IMR-90 (cell line): ENCODE measurements around the gene NKX1-1. TPM values are rescaled to one million over a fixed set of nuclear protein-coding genes. Genes with fewer than 3 reads are reported as not detected.

ENCODE experiments used
- ATAC-seq: fragments of 200-7000 bp; cut with Tn5 transposase; 2 replicates; pipeline ENCODE4 v1.9.1; 2020; ENCODE audit warnings: low read depth, mild to moderate bottlenecking, moderate library complexity
- BruUV-seq: library from RNA; stranded (reverse); fragments of 400-500 nt; replicated peaks from 2 replicates; lab custom pipeline; 2021; lab: Mats Ljungman, UMichigan
- CTCF ChIA-PET: fragments of 300-600 bp; formaldehyde crosslinking; extraction: SDS; loops from one replicate; lab custom pipeline; 2021; ENCODE audit warnings: antibody characterized with exemption; lab: Yijun Ruan, JAX
- POLR2A ChIA-PET: fragments of 300-600 bp; sonication (Branson Sonifier 250); formaldehyde crosslinking; loops from one replicate; lab custom pipeline; 2022; ENCODE audit warnings: antibody characterized with exemption; ENCODE audit not compliant: unreplicated experiment; lab: Charles Lee
- DNase-seq: peaks from one replicate; pipeline ENCODE4 v3.0.0; 2013
- H2AFZ ChIP-seq: replicated peaks from 2 replicates; pipeline ENCODE3; 2013; ENCODE audit warnings: low read length, mild to moderate bottlenecking; ENCODE audit not compliant: poor library complexity
- H2AK5ac ChIP-seq: 2 replicates; pipeline ENCODE4 v1.6.1; 2013; ENCODE audit warnings: low read depth, low read length, inconsistent platforms
- H2AK9ac ChIP-seq: replicated peaks from 2 replicates; pipeline ENCODE3; 2013; ENCODE audit warnings: mild to moderate bottlenecking, low read depth, low read length, moderate library complexity; ENCODE audit not compliant: poor library complexity
- H2BK120ac ChIP-seq: 2 replicates; pipeline ENCODE4 v1.6.1; 2013; ENCODE audit warnings: low read depth, low read length, inconsistent platforms
- H2BK15ac ChIP-seq: 3 replicates; pipeline ENCODE4 v1.6.1; 2013; ENCODE audit warnings: low read depth, low read length, inconsistent platforms
- H2BK20ac ChIP-seq: 2 replicates; pipeline ENCODE4 v1.6.1; 2013; ENCODE audit warnings: low read depth, mild to moderate bottlenecking, inconsistent platforms, low read length, moderate library complexity
- H2BK5ac ChIP-seq: 2 replicates; pipeline ENCODE4 v1.6.1; 2013; ENCODE audit warnings: mild to moderate bottlenecking, low read depth, low read length, inconsistent platforms; ENCODE audit not compliant: poor library complexity, severe bottlenecking
- H3K14ac ChIP-seq: replicated peaks from 2 replicates; pipeline ENCODE4 v1.6.1; 2013; ENCODE audit warnings: low read depth, low read length, inconsistent platforms
- H3K18ac ChIP-seq: 2 replicates; pipeline ENCODE4 v1.6.1; 2013; ENCODE audit warnings: low read depth, low read length, control low read depth
- H3K23ac ChIP-seq: 2 replicates; pipeline ENCODE4 v1.6.1; 2013; ENCODE audit warnings: low read depth, low read length, inconsistent platforms
- H3K27ac ChIP-seq: 2 replicates; pipeline ENCODE4 v1.5.1; 2013; ENCODE audit warnings: mild to moderate bottlenecking, control low read depth, low read length; ENCODE audit not compliant: insufficient read depth
- H3K27me3 ChIP-seq: 2 replicates; pipeline ENCODE4 v1.6.1; 2013; ENCODE audit warnings: low read length; ENCODE audit not compliant: control insufficient read depth, insufficient read depth
- H3K36me3 ChIP-seq: 2 replicates; pipeline ENCODE4 v1.6.1; 2013; ENCODE audit warnings: low read length, mixed read lengths; ENCODE audit not compliant: control insufficient read depth, insufficient read depth
- H3K4ac ChIP-seq: 2 replicates; pipeline ENCODE4 v1.6.1; 2013; ENCODE audit warnings: low read depth, low read length, inconsistent platforms
- H3K4me1 ChIP-seq: 2 replicates; pipeline ENCODE4 v1.6.1; 2013; ENCODE audit warnings: low read length, mixed read lengths; ENCODE audit not compliant: control insufficient read depth, insufficient read depth
- H3K4me2 ChIP-seq: 2 replicates; pipeline ENCODE4 v1.6.1; 2013; ENCODE audit warnings: low read depth, mild to moderate bottlenecking, control low read depth, low read length, moderate library complexity
- H3K4me3 ChIP-seq: 2 replicates; pipeline ENCODE4 v1.5.1; 2013; ENCODE audit warnings: low read depth, mild to moderate bottlenecking, control low read depth, low read length, moderate library complexity; ENCODE audit not compliant: insufficient read depth
- H3K56ac ChIP-seq: 2 replicates; pipeline ENCODE4 v1.6.1; 2013; ENCODE audit warnings: low read length, inconsistent platforms; ENCODE audit not compliant: insufficient read depth; ENCODE audit errors: extremely low read depth
- H3K79me1 ChIP-seq, 2 experiments: 2 replicates each; pipeline ENCODE4 v1.6.1; 2013; ENCODE audit warnings: low read length in 2 of 2, inconsistent platforms in 1 of 2, low read depth in 1 of 2
- H3K9ac ChIP-seq: 2 replicates; pipeline ENCODE4 v1.6.1; 2013; ENCODE audit warnings: low read depth, low read length, control low read depth
- H3K9me1 ChIP-seq: 2 replicates; pipeline ENCODE4 v1.6.1; 2013; ENCODE audit warnings: low read length, inconsistent platforms; ENCODE audit not compliant: insufficient read depth
- H3K9me3 ChIP-seq: 2 replicates; pipeline ENCODE4 v1.6.1; 2013; ENCODE audit warnings: low read length; ENCODE audit not compliant: control insufficient read depth, insufficient read depth
- H4K20me1 ChIP-seq: 2 replicates; pipeline ENCODE4 v1.6.1; 2013; ENCODE audit warnings: low read length, inconsistent platforms; ENCODE audit not compliant: insufficient read depth
- H4K5ac ChIP-seq: 2 replicates; pipeline ENCODE4 v1.6.1; 2013; ENCODE audit warnings: mild to moderate bottlenecking, low read depth, low read length, control low read depth
- H4K8ac ChIP-seq, 2 experiments: 2 replicates each; pipeline ENCODE4 v1.6.1; 2013; ENCODE audit warnings: low read depth in 2 of 2, low read length in 2 of 2, control low read depth in 1 of 2, inconsistent platforms in 1 of 2
- H4K91ac ChIP-seq: 2 replicates; pipeline ENCODE4 v1.6.1; 2013; ENCODE audit warnings: low read depth, low read length, inconsistent platforms; ENCODE audit not compliant: insufficient read depth
- CEBPB ChIP-seq: IDR thresholded peaks from 2 replicates; pipeline ENCODE4 v1.6.1; 2012; ENCODE audit warnings: low read depth, low read length, improper control_type of control experiment
- CHD1 ChIP-seq: IDR thresholded peaks from 2 replicates; pipeline ENCODE4 v1.6.1; 2012; ENCODE audit warnings: low read depth, low read length, improper control_type of control experiment
- CTCF ChIP-seq: conservative IDR thresholded peaks from 2 replicates; pipeline ENCODE4 v1.5.1; 2012; ENCODE audit warnings: mild to moderate bottlenecking, low read depth, low read length, improper control_type of control experiment
- ELK1 ChIP-seq: fragments of 150-350 bp; IDR thresholded peaks from 2 replicates; pipeline ENCODE4 v1.6.1; 2016; ENCODE audit warnings: low read depth, mild to moderate bottlenecking, low read length, moderate library complexity, borderline replicate concordance
- FOS ChIP-seq: fragments of 150-350 bp; IDR thresholded peaks from 2 replicates; pipeline ENCODE4 v1.6.1; 2016; ENCODE audit warnings: low read depth, low read length
- MAFK ChIP-seq: IDR thresholded peaks from 2 replicates; pipeline ENCODE4 v1.6.1; 2012; ENCODE audit warnings: low read depth, low read length, improper control_type of control experiment
- MAZ ChIP-seq: IDR thresholded peaks from 2 replicates; pipeline ENCODE4 v1.6.1; 2012; ENCODE audit warnings: low read depth, mild to moderate bottlenecking, low read length, improper control_type of control experiment, moderate library complexity, borderline replicate concordance
- MXI1 ChIP-seq: IDR thresholded peaks from 2 replicates; pipeline ENCODE4 v1.6.1; 2012; ENCODE audit warnings: low read depth, mild to moderate bottlenecking, low read length, moderate library complexity, borderline replicate concordance
- NFE2L2 ChIP-seq: fragments of 150-350 bp; IDR thresholded peaks from 2 replicates; pipeline ENCODE4 v1.6.1; 2016; ENCODE audit warnings: low read depth, mild to moderate bottlenecking, low read length
- POLR2A ChIP-seq: IDR thresholded peaks from 2 replicates; pipeline ENCODE4 v1.6.1; 2012; ENCODE audit warnings: mild to moderate bottlenecking, low read depth, low read length
- RAD21 ChIP-seq: IDR thresholded peaks from 2 replicates; pipeline ENCODE4 v1.6.1; 2012; ENCODE audit warnings: low read length, improper control_type of control experiment
- RCOR1 ChIP-seq: IDR thresholded peaks from 2 replicates; pipeline ENCODE4 v1.6.1; 2012; ENCODE audit warnings: mild to moderate bottlenecking, low read length, improper control_type of control experiment; ENCODE audit not compliant: insufficient replicate concordance
- RFX5 ChIP-seq: IDR thresholded peaks from 2 replicates; pipeline ENCODE4 v1.8.0; 2012; ENCODE audit warnings: low read depth, mild to moderate bottlenecking, low read length, moderate library complexity
- SMC3 ChIP-seq: fragments of 150-350 bp; IDR thresholded peaks from 2 replicates; pipeline ENCODE4 v1.6.1; 2016; ENCODE audit warnings: low read depth, mild to moderate bottlenecking, antibody characterized with exemption, low read length, moderate library complexity
- USF2 ChIP-seq: fragments of 150-350 bp; IDR thresholded peaks from 2 replicates; pipeline ENCODE4 v1.6.1; 2017; ENCODE audit warnings: mild to moderate bottlenecking, antibody characterized with exemption, low read length, low read depth
- WGBS, 2 experiments: methylation state at CpG; one replicate each; pipeline versions ENCODE4 v1.1.5 to v1.1.7; 2013; ENCODE audit warnings: missing lambda C conversion rate in 2 of 2; ENCODE audit not compliant: insufficient read length in 1 of 2; ENCODE audit errors: extremely low coverage in 2 of 2; 5-methylcytosine and 5-hydroxymethylcytosine counted together
- dilution Hi-C: fragments of 300-500 bp; cut with HindIII; formaldehyde crosslinking; loops from one replicate; pipeline ENCODE4 v1.14.3; 2018; ENCODE audit warnings: low sequenced_read_pairs; ENCODE audit not compliant: unreplicated experiment
- in situ Hi-C: fragments of 300-500 bp; cut with MboI; formaldehyde crosslinking; loops from 3 replicates; pipeline ENCODE4 v1.14.3; 2019; ENCODE audit warnings: low sequenced_read_pairs, inconsistent platforms, mixed read lengths
- intact Hi-C: fragments of 100-400 bp; cut with micrococcal nuclease; formaldehyde crosslinking; loops from 2 replicates; pipeline ENCODE4 v1.10.0; 2022
- polyA plus RNA-seq, 3 experiments: library from polyadenylated mRNA; depleted of rRNA; stranded (reverse); fragments of >200 nt; gene quantifications; 2 replicates each; pipeline ENCODE4 v1.2.3, GENCODE V29; 2012; ENCODE audit warnings: low replicate concordance in 1 of 3
- total RNA-seq: library from RNA; depleted of rRNA; stranded (reverse); fragments of >200 nt; gene quantifications from 2 replicates; pipeline ENCODE4 v1.2.3, GENCODE V29; 2012

Gene NKX1-1
- total and polyA plus RNA-seq, 2 of the 4 experiments (the other 2 are of a cell fraction) = not detected

GRCh38 chr4:1412376-1413203, 6.3 kb upstream of the NKX1-1 start:
- no peaks in the 10 kb centered on the region for H3K36me3 ChIP-seq
- H2AK9ac ChIP-seq = no peak overlapping the region
- ChIA-PET CTCF (no interaction called here), POLR2A (no interaction called here)
- no peak overlapping the region for H3K14ac ChIP-seq
- no peak overlapping the region for H4K91ac ChIP-seq
- H3K9ac ChIP-seq = no peak overlapping the region
- no peaks in the 10 kb centered on the region for H4K20me1 ChIP-seq
- peaks cover 1% of the 10 kb centered on the region for H3K9me3 ChIP-seq
- no peaks in the 10 kb centered on the region for H3K79me1 ChIP-seq
- no peak overlapping the region for H2BK120ac ChIP-seq
- no peak overlapping the region for H3K4me3 ChIP-seq
- dilution Hi-C loops (no loop called here), in situ Hi-C loops (no loop called here), intact Hi-C loops (no loop called here)
- peaks cover 52% of the 10 kb centered on the region for H3K27me3 ChIP-seq
- no peak overlapping the region for H2BK5ac ChIP-seq
- H3K27ac ChIP-seq = no peak overlapping the region
- H3K56ac ChIP-seq = no peak overlapping the region
- H4K5ac ChIP-seq = no peak overlapping the region
- H3K18ac ChIP-seq = no peak overlapping the region
- no peak for ATAC-seq
- no peak for DNase-seq
- H3K4me1 ChIP-seq = no peaks in the 10 kb centered on the region
- H3K23ac ChIP-seq = no peak overlapping the region
- no peak overlapping the region for H3K4ac ChIP-seq
- H2BK20ac ChIP-seq = no peak overlapping the region
- H3K9me1 ChIP-seq = no peaks in the 10 kb centered on the region
- BruUV-seq = no TSS peak
- WGBS, 2 experiments = 37% methylated on average over 6 of the region's 15 CpGs; no CpG with 5 or more reads in 1 of the 2 experiments
- H2AFZ ChIP-seq = no peak overlapping the region
- no peak overlapping the region for H4K8ac ChIP-seq
- H2BK15ac ChIP-seq = no peak overlapping the region
- no peak overlapping the region for H3K4me2 ChIP-seq
- no peak overlapping the region for H2AK5ac ChIP-seq
- TF ChIP-seq FOS = no peak
- TF ChIP-seq POLR2A = no peak
- no peak for TF ChIP-seq CEBPB
- TF ChIP-seq CHD1 = no peak
- no peak for TF ChIP-seq MXI1
- TF ChIP-seq ELK1 = no peak
- TF ChIP-seq USF2 = no peak
- no peak for TF ChIP-seq RAD21
- TF ChIP-seq SMC3 = no peak
- no peak for TF ChIP-seq RFX5
- no peak for TF ChIP-seq CTCF
- TF ChIP-seq RCOR1 = no peak
- no peak for TF ChIP-seq MAZ
- no peak for TF ChIP-seq NFE2L2
- TF ChIP-seq MAFK = no peak
